A673 (cell line): ENCODE measurements around the gene ADAM8. TPM values are rescaled to one million over a fixed set of nuclear protein-coding genes. Genes with fewer than 3 reads are reported as not detected.

Experiments used
- BruUV-seq: library from RNA; stranded (reverse); fragments of 400-500 nt; replicated peaks from 2 replicates; lab custom pipeline; 2021; lab: Mats Ljungman, UMichigan
- CTCF ChIA-PET: fragments of 300-600 bp; sonication (Branson Sonifier 250); formaldehyde crosslinking; loops from one replicate; lab custom pipeline; 2022; ENCODE audit warnings: antibody characterized with exemption; lab: Charles Lee
- POLR2A ChIA-PET: fragments of 300-600 bp; sonication (Branson Sonifier 250); formaldehyde crosslinking; loops from one replicate; lab custom pipeline; 2022; ENCODE audit warnings: antibody characterized with exemption; ENCODE audit not compliant: low non-redundant PET; lab: Charles Lee
- DNase-seq: peaks from one replicate; pipeline ENCODE4 v3.0.0-alpha.2; 2015; ENCODE audit warnings: low spot score
- H3K27ac ChIP-seq: fragments of 200-600 bp; sonication (generic); 2 replicates; pipeline ENCODE4 v1.5.1; 2016; ENCODE audit warnings: mixed run types, low read depth, mild to moderate bottlenecking, mixed read lengths, antibody characterized with exemption, low read length; ENCODE audit not compliant: poor library complexity, severe bottlenecking
- H3K27me3 ChIP-seq: fragments of 200-600 bp; sonication (generic); replicated peaks from 2 replicates; pipeline ENCODE4 v1.6.1; 2017; ENCODE audit warnings: mixed run types, low read depth, mild to moderate bottlenecking, mixed read lengths, antibody characterized with exemption, low read length; ENCODE audit not compliant: insufficient read depth, poor library complexity
- H3K36me3 ChIP-seq: fragments of 200-600 bp; sonication (generic); 2 replicates; pipeline ENCODE4 v1.6.1; 2016; ENCODE audit warnings: mixed run types, mild to moderate bottlenecking, mixed read lengths, antibody characterized with exemption, low read length; ENCODE audit not compliant: insufficient read depth, poor library complexity, severe bottlenecking
- H3K4me1 ChIP-seq: fragments of 200-600 bp; sonication (generic); 2 replicates; pipeline ENCODE4 v1.6.1; 2017; ENCODE audit warnings: mixed run types, mild to moderate bottlenecking, mixed read lengths, antibody characterized with exemption, low read length; ENCODE audit not compliant: insufficient read depth, poor library complexity, severe bottlenecking
- H3K4me3 ChIP-seq: fragments of 200-600 bp; sonication (generic); 2 replicates; pipeline ENCODE4 v1.5.1; 2016; ENCODE audit warnings: low read depth, mixed run types, mild to moderate bottlenecking, mixed read lengths, low read length; ENCODE audit not compliant: poor library complexity, severe bottlenecking
- H3K9me3 ChIP-seq: fragments of 200-600 bp; sonication (generic); 2 replicates; pipeline ENCODE4 v1.6.1; 2016; ENCODE audit warnings: mixed run types, low read depth, mild to moderate bottlenecking, mixed read lengths, antibody characterized with exemption, low read length; ENCODE audit not compliant: poor library complexity, severe bottlenecking
- CTCF ChIP-seq: fragments of 300-800, 200-600 bp; sonication (generic); conservative IDR thresholded peaks from 2 replicates; pipeline ENCODE4 v1.5.1; 2017; ENCODE audit warnings: low read depth, mild to moderate bottlenecking, antibody characterized with exemption, low read length, moderate library complexity, mixed read lengths
- EZH2 ChIP-seq: fragments of 200-600 bp; sonication (generic); IDR thresholded peaks from 2 replicates; pipeline ENCODE4 v1.6.1; 2017; ENCODE audit warnings: borderline replicate concordance, low read depth, mild to moderate bottlenecking, mixed read lengths, antibody characterized with exemption, low read length; ENCODE audit not compliant: poor library complexity, severe bottlenecking
- intact Hi-C: fragments of 100-400 bp; cut with micrococcal nuclease; formaldehyde crosslinking; loops from one replicate; pipeline ENCODE4 v1.10.0; 2022; ENCODE audit not compliant: unreplicated experiment
- total RNA-seq: library from RNA; stranded (reverse); gene quantifications from 2 replicates; pipeline ENCODE4 v1.2.3, GENCODE V29; 2021

Gene ADAM8
- total RNA-seq, 1 experiment from 2014 or later: 1.2 TPM

- no peaks in the 10 kb centered on the region for H3K9me3 ChIP-seq
- ChIA-PET POLR2A (no interaction called here), CTCF (no interaction called here)
- H3K27ac ChIP-seq: no peak overlapping the region
- peak overlapping the region; percentile 49 for H3K4me3 ChIP-seq
- BruUV-seq: no TSS peak
- DNase-seq: peak; percentile 85
- no peaks in the 10 kb centered on the region for H3K27me3 ChIP-seq
- H3K36me3 ChIP-seq: no peaks in the 10 kb centered on the region
- H3K4me1 ChIP-seq: no peaks in the 10 kb centered on the region
- TF ChIP-seq CTCF (peak; percentile 94), EZH2 (no peak)
- intact Hi-C loops: no loop called here
Observed at GRCh38 chr10:133318494-133319127, 41.9 kb upstream of the ADAM8 start.

GRCh38 chr10:133316732-133317131 is 40.1 kb upstream of the ADAM8 start:
- CTCF ChIA-PET: no interaction called here

GRCh38 chr10:133316266-133316665 is 39.6 kb upstream of the ADAM8 start:
- ChIA-PET POLR2A (no interaction called here), CTCF (interaction anchor here (0.7 kb wide), 1 partner anchor 13 kb away, joined by 3 read pairs; no protein-coding TSS in a partner anchor)
- no peaks in the 10 kb centered on the region for H3K4me1 ChIP-seq
- TF ChIP-seq CTCF (no peak), EZH2 (no peak)
- H3K4me3 ChIP-seq: no peak overlapping the region
- no peaks in the 10 kb centered on the region for H3K9me3 ChIP-seq
- DNase-seq: no peak
- peaks cover under 1% of the 10 kb centered on the region for H3K36me3 ChIP-seq
- no TSS peak for BruUV-seq
- intact Hi-C loops: no loop called here
- H3K27ac ChIP-seq: no peak overlapping the region
- no peaks in the 10 kb centered on the region for H3K27me3 ChIP-seq

More at GRCh38 chr10:133316732-133317131, 40.1 kb upstream of the ADAM8 start:
- no peaks in the 10 kb centered on the region for H3K9me3 ChIP-seq
- H3K27ac ChIP-seq: no peak overlapping the region
- no peaks in the 10 kb centered on the region for H3K4me1 ChIP-seq
- intact Hi-C loops: no loop called here
- TF ChIP-seq EZH2 (no peak), CTCF (no peak)
- POLR2A ChIA-PET: no interaction called here
- no TSS peak for BruUV-seq
- H3K36me3 ChIP-seq: no peaks in the 10 kb centered on the region
- no peak for DNase-seq
- H3K27me3 ChIP-seq: no peaks in the 10 kb centered on the region
- no peak overlapping the region for H3K4me3 ChIP-seq
